NOMO-1 treated with dmso at 0.1 percent for 144 hours (cell line): ENCODE results near the gene GCHFR.

Experiments
- DNase-seq: peaks from one replicate; lab custom pipeline; 2025; ENCODE audit not compliant: unreplicated experiment; lab: John Stamatoyannopoulos, UW

Gene GCHFR

DNA sequence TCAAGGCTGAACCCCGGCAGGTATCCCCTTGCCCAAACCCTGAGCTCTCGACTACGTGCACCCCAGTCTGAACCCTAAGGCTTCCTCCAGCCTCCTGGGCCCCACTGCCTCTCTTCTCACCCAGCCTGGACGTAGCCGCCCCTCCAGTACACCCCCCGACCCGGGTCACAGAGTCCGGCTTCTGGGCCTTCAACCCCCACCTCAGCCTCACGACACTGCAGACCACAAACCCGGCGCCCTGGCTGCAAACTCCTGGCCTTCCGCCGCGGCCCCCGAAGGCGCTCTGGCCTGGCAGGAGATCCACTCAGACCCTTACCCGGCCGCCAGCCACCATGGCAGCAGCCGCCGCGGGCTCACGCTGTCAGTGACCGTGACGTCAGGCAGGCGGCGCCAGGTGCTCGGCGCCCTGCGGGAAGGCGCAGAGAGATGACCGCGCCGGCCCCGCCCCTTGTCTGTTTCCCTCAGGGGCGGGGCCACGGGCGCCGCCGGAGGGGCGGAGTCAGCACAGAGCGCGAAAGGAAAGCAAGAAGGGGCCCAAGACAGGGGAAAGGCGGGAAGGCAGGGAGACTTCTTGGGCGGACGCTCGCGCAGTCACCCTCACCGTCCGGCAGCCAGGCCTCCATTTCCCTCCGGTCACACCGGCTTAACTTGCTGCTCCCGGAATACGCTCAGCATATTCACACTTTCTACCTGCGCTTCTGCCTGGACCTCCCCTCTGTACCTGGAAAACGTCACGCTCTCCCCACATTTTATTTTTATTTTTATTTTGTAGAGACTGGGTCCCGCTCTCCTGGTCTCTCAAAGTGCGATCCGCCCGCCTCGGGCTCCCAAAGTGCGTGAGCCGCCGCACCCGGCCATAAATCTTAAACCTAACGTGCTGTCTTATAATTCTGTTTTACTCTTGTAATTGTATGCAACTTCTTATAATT lies 8.7 kb upstream of the GCHFR start, which contains the start of gene RMDN3:
RMDN3 (minus strand) TSS at position 372 of the 929 bp plus-strand sequence. CDS start 471 bp downstream, outside the sequence.
- DNase-seq: peak; percentile 93

DNA sequence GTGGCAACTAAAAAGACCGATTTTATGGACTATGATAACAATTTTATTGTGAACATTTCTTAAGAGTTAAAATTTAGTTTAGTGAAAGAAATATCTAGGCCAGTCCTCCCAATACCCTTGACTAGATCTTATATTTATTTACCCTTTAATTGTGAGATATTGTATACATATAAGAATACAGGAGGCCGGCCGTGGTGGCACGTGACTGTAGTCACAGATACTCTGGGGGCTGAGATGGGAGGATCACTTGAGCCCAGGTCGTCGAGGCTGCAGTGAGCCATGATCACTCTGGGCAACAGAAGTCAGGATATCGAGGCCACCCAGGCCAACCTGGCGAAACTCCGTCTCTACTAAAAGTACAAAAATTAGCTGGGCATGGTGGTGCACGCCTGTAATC lies 8.1 kb upstream of the GCHFR start:
- DNase-seq: no peak

DNA sequence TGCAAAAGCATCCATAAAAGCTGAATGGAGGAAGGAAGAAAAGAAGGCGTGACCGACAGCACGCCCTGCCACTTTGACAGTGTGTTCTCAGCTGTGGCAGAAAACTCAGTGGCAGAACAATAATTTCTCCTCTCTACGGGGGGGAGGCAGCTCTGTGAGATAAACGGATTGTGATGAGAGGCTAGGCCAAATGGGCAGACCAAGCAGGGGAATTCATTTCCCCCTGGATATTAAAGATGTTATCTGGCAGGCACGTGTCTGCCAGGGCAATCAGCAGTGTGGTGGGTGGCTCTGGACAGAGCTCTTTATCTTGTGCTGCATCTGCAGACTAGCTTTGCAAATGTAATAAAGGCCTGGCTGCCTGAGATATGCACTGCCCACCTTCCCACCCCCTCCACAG lies 6.9 kb upstream of the GCHFR start:
- no peak for DNase-seq

DNA sequence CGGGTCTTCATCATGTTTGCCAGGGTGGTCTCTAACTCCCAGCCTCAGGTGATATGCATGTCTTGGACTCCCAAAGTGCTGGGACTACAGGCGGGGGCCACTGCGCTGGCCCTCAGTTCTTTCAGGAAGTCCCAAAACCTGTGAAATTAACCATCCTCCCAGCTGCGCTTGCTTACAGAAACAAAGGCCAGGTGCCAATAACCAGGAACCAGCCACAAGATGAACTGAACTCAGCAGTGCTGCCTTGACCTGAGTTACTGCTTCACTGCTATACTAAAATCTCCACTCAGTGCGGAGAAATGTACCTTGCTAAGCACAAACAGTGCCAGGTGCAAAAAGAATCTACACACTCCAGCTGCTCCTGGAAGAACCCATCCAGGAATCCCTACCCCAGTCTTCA lies 3.9 kb upstream of the GCHFR start:
- no peak for DNase-seq

DNA sequence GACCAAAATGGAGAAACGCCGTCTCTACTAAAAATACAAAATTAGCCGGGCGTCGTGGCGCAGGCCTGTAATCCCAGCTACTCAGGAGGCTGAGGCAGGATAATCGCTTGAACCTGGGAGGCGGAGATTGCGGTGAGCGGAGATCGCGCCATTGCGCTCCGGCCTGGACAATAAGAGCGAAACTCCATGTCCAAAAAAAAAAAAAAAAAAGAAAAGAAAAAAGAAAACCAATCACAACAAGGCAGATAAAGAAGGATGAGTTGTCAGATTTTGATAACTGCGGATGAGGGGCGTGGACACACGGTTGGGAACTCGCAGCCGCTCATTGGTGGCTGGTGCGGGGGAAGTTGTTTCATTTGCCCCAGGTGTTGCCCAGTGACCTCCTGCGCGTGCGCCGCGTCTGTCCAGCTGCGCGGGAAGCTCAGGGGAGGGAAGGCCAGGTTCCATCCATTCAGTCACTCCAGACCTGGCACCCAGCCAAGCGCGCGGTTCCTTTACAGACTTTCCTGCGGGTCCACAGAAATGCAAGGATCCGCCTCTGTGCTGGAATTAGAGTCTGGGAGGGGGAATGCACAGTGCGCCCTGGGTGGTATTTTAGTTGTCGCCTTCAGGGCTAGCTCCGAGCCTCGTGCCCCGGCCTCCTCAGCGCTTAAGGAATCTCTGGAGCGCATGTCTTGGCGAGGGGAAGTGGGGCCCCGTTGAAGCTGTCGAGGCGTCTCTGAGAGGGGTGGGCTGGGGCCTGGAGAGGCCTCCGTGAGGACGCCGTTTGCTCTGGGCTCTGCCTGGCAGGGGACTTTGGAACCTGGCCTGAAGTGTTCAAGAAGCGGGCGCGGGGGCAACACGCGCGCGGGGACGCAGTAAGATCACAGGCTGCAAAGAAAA lies 708 bp upstream of the GCHFR start:
- no peak for DNase-seq

DNA sequence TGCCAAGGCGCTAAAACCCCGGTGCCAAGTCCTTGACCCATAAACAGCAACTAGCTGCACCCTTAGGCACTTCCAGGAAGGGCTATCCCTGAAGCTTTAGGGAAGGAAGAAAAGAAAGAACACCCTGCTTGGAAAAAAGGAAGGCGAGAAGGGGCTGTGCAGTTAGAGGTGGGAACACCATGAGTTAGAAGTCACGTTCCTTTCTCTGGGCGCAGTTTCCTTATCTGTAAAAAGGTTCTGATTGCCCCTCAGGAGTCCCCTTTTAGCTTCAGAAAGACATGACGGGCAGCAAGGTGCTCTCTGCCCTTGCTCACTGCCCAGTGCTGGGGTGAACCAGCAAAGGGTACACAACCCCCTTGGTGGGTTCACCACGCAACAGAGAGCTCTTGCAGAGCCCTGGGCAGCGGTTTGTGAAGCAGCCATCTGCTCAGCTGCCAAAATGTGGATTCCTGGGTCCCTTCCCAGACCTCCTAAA lies 798 bp downstream of the GCHFR start:
- no peak for DNase-seq

DNA sequence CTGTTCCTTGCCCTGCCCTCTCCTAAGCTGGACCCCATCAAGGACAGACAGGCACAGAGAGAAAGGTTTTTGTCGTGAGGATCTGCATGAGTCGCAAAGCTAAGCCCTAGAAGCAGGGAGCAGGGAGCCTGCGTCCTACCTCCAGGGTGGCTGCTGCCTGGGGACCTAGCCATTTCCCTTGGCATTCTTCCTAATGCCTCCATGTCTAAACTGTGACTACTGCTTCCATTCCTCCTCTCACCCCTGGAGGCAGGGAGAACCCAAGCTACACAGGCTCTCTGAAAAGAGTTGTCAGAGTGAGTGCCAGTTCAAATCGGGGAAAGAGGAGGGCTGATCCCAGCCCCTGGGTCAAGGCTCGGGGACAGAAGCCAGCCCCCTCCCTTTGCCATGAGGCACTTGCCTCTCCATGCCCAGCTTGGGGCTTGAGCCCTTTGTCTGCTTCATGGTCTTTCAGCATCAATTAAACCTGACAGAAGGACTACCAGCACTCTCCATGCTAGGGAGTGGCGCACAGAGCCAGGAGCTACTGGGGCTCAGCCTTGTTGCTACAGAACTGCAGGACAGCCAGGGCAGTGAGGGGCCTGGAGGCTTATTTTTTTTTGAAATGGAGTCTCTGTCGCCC lies 2.4 kb downstream of the GCHFR start:
- no peak for DNase-seq

DNA sequence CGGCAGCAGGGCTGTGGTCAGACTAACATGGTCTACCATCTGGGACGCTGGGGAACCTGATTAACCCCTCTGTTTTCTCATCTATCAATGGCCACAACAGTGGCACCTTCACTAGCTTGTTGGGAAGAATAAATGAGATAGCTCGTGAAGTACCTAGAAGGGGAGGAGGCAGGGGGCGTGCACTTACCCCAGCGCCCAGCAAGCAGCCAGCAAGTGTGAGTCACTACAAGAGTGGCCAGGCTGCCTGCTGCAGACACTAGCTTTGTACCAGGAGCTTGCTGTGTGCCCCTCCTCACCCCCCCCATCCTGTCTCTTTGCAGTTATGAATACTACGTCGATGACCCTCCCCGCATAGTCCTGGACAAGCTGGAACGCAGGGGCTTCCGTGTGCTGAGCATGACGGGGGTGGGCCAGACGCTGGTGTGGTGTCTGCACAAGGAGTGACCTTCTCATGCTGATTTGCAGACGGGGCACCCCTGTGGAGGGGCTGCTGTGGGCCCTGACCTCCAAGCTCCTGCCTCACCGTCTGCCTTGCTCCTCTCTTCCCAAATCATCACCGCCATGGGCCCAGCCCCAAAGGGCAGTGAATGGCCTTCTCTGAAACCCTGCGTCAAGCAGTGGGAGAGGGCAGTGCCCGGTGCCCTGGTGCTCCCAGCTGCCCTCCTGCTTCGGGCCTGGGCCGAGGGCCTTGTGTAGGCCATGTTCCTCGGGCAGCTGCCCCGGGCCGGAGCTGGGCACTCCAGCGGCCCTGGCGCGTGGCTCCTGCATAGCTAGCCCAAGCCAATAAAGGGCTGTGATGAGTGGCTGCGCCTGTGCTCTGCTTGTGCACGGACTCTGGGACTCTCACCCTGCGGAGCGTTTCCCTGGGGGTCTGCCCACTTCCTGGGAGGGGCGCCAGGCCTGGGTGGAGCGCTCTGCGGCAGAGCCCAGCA lies 3.3 kb downstream of the GCHFR start:
- no peak for DNase-seq

DNA sequence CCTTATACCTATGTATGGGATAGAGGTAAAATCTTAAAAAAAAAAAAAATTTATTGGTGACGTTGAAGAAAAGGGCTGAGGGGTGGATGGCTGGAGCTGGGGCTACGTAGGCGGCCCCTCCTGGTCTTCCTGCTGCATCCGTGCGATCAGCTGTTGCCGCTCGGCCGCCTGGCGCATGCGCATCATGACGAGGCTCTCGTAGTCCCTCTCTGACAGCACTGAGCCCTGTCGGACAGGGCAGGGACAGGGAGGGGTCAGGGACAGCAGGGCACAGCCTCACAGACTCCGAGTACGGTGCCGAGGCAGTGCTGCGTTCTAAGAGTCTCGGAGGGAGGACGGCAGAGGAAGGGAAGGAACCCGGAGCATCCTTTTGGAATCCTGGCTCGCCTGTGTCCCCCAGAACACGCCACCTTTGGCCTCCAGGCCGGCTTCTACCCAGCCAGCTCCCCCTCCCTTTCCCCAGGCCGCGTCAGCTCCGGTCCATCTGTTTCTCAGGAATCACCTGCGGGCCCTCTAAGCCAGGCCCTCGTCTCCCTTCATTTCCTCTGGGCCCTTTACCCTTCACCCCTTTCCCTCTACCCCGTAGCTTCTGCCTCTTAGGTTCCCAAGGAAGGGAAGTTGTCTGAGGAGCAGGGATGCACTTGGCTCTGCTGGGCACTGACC lies 4.1 kb downstream of the GCHFR start:
- DNase-seq: no peak

DNA sequence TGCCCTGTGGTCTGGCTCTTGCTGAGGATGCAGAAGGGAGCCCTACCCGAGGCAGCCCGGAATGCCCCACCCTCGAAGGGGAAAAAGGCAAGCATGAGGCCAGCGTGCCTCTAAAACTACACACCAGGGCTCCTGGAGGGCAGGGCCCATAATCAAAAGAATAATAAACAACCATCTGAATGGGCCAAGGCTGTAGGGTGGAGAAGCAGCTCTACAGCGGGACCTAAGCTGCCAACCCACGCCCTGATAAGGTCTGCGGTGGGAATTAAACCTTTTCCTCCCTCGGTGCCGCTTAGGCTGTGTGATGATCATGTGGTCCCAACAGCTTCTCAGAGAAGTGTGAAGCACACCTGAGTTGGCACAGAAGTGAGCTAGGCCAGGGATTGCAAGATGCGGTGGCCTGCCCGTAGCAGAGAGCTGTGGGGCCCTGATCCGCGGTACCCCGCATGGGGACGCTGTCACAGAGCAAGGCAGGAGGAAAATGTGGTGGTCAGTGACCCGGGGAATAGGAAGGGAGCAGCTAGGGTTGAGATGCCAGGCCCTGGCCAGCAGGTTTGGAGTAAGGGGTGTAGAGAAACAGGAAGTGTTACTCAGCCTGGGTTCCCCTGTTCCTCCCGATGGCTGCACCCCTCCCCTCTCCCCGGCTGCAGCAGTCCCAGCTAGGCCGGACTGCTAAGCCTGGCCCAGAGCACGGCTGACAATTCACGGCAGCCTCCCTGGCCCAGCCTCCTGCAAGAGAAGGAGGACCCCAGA lies 4.8 kb downstream of the GCHFR start:
- DNase-seq: no peak

DNA sequence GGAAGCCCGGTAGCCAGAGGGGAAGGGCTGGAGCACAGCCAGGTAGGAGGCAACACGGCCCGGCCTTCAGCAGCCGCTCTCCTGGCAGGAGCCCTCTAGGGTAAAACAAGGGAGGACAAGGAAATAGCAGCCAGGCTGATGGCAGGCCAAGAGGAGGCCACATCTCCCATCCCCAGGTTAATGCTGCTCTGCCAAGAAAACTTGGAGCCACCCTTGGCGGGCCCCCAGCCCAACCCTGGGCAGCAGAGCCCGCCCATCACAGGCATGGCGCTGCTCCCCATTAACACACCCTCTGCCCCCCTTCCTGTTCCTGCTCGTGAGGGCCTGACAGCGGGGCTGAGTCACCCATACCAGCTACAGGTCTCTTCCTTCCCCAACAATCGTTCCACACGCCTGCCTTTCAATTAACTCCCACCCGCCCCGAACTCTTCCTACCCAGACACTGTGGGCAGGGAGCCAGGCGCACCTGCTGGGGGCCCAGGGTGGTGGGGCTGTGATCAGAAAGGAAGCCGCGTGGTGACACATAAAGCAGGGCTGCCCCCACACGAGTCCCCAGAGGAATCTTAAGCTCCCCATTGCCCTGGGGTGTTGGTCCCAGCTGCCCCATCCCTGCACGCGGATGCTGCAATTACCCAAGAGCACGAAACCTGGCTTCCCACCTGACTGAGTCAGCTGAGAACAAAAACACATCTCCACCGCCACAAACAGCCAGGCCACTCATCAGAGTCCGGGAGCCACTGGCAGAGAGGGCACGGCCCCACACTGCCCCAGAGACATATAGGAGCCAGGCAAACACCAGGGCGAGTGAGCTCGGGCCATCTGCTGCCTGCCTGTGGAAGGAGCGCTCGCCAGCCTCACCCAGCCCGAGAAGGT lies 5.6 kb downstream of the GCHFR start, which contains the start of gene C15orf62:
C15orf62 (plus strand) TSS at position 707 of the 873 bp plus-strand sequence. CDS start 516 bp downstream, outside the sequence.
- peak; percentile 30 for DNase-seq

DNA sequence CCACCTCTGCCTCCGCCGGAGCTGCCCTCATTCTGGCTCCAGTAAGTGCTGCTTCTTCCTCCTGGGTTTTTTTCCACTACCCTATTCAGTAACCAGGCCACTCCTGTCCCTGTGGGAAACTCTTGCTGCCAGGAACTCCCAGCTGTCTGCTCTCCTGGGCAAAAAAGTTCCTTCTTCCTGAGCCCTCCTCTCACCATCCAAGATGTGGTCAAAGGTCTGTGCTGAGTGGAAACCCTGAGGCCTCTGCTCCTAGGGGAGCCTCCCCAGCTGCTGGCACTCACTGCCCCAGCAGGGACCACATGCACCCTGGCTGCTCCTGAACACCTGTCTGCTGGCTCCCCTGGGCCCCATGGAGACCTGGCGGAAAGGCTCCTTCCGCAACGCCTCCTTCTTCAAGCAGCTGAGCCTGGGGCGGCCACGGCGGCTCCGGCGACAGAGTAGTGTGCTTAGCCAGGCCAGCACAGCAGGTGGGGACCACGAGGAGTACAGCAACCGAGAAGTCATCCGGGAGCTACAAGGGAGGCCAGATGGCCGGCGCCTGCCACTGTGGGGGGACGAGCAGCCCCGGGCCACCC lies 6.4 kb downstream of the GCHFR start:
- DNase-seq: no peak

DNA sequence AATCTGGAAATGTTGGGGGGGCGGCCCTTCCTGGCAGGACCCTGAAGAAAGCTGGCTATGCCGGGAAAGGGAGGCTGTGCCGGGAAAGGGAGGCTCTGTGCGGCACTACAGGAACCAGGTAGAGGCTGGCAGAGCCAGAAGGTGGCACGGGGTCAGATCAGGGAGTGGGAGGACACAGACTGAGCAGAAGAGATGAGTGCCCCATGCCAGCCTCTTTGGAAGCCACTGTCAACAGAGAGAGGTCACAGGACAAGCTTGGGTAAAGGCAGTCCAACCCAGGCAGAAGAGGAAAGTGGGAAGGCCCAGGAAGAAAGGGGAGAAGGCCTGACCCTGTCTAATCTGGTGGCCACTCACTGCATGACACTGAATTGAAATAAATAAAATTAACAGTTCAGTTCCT lies 7.4 kb downstream of the GCHFR start:
- no peak for DNase-seq

DNA sequence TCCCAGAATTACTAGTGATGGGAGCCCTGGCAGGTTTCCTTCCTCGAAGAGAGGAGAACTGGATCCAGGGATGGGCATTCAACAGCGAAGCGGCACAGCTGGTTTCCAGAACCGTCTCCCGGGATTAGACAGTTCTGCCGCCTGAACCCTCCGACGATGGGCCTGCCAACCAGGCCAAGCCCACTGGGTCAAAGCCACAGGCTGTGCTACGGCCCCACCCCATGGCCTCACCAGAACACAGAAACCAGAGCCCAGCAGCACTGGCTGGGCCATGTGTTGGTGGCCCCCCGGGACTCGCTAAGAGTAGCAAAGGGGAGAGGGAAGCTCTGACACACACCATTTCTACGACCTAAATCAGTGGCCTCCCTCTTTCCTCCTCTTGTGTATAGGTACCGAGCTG lies 8.1 kb downstream of the GCHFR start:
- no peak for DNase-seq

DNA sequence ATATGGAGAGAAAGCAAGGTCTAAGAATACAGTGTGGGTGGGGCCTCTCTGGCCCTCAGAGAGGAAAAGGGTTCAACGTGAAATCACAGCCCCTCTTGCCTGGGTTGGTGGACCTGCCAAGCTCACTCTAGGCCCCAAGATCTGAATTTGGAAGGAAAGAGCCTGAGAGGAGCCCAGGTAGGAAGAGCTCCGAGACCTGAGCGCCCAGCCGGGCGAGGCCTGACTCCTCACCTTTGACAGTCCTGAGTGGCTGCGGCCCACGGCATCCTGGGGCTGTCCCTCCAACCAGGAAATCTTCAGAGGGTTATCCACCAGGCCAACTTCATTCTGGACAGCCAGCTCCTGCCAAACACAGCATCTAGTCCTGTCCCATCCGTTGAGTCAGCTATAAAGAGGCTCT lies 9.6 kb downstream of the GCHFR start:
- no peak for DNase-seq

DNA sequence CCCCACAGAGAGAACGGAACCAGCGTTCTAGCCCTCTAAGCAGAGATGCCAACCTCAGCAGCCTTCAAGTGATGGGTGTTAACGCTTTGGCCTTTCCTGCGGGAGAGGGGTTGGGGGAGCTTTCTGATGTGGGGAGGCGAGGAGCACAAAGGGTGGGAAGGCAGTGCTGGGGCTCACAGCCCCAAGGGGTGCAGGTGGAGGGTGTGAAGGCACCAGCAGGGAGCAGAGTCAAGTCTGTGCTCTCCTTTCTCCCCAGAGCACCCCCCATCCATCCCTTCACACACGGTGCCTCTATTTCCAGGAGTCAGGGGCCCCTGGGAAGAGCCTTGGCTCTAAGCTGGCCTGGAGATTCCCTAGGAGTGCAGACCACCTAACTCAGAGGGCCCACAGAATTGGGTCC lies 10.0 kb downstream of the GCHFR start:
- no peak for DNase-seq

DNA sequence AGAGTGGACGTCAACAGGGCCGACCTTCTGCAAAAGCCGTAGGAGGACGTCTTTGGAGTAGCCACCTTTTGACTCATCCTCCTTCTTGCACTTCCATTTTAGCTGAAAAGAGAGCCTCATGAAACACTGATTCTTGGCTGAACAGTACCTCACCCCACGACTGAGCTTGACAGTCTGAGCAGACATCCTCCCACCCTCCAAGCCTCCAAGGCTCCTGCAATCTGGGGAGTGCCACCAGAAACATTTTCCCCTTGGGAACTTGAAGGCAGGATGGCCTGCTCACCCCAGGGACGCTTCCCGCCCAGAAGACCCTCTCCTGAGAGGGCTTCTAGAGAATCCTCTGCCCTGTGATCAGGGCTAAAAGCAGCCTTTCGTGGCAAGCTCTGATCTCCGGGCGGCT lies 11.1 kb downstream of the GCHFR start:
- no peak for DNase-seq
